ENCODE results near the gene MTA1. TPM values are rescaled to one million over a fixed set of nuclear protein-coding genes. Genes with fewer than 3 reads are reported as not detected.

Gene MTA1
- total RNA-seq, 4 donors from 2014 or later, result 62.9 to 218 (median 108) TPM

DNA sequence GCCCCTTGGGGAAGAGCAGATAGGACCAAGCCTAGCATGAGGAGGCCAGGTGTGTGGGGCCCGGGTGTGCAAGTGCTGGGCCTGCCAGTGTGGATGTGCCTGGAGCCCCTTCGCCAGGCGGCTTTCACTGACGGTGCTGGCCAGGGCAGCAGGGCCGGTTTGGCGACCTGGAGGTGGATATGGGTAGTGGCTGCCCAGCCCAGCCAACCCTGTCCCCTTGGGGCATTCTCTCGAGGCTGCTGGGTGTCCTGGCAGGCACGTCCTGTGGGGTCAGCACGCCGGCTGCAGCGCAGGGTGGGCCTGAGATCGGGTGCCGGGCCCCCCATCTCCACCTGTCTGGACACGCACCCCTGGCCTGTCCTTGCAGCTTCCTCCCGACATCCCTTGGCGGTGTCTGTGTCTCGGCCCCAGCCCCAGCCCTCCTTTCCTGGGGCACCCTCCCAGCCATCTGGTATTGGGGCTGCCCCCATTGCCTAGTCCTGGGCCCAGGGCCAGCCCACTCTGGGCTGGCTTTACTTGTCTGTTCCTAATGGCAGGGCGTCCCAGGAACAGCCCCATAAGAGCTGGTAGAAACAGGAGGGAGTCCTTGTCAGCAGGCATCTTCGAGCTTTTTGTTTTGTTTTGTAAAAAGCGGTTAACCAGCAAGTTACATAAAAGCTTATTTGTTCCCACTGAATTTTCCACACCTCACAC is 47.8 kb downstream of the MTA1 start:
- intact Hi-C loops (cut with DNase I; ENCODE audit: low total_unique reads), result no loop called here
- Histone ChIP-seq H3K27ac (no peak overlapping the region), H3K36me3 (no peaks in the 10 kb centered on the region), H3K4me1 (peaks cover 0 to 8% of the 10 kb centered on the region in 2 donors), H3K9me3 (no peaks in the 10 kb centered on the region), H3K27me3 (no peaks in the 10 kb centered on the region), H3K4me3 (no peak overlapping the region)
- no peak for DNase-seq
- no peak for TF ChIP-seq POLR2A (IDR thresholded peaks at IDR 0.05)
- TF ChIP-seq, protein P1, sequence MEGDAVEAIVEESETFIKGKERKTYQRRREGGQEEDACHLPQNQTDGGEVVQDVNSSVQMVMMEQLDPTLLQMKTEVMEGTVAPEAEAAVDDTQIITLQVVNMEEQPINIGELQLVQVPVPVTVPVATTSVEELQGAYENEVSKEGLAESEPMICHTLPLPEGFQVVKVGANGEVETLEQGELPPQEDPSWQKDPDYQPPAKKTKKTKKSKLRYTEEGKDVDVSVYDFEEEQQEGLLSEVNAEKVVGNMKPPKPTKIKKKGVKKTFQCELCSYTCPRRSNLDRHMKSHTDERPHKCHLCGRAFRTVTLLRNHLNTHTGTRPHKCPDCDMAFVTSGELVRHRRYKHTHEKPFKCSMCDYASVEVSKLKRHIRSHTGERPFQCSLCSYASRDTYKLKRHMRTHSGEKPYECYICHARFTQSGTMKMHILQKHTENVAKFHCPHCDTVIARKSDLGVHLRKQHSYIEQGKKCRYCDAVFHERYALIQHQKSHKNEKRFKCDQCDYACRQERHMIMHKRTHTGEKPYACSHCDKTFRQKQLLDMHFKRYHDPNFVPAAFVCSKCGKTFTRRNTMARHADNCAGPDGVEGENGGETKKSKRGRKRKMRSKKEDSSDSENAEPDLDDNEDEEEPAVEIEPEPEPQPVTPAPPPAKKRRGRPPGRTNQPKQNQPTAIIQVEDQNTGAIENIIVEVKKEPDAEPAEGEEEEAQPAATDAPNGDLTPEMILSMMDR (IDR thresholded peaks at IDR 0.05), result no peak

DNA sequence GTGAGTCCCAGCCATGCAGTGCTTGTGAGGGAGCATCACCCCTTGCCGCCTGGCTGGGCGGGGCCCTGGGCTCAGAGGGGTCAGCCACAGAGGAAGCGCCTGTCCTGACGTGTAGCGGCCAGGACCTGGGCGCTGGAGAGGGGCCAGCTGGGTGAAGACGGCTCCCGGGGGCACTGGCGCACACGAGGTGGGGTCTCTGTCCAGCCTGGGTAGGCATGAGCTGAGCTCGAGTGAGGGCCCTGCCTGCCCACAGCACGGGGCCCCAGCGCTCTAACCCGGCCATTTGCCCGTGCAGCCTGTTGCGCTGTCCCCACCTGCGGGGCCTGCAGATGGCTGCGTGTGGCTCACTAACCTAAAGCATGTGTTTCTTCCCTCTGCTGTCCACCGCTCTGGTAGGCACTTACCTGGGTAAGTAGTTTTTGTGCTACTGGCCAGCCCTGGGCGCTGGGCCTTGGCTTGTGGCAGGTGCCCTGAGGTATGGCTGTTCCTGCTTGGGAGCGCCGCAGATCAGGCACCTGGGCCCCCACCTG is 48.4 kb downstream of the MTA1 start:
- Histone ChIP-seq H3K4me1 (peaks cover 0 to 9% of the 10 kb centered on the region in 2 donors), H3K4me3 (no peak overlapping the region), H3K27me3 (no peaks in the 10 kb centered on the region), H3K9me3 (no peaks in the 10 kb centered on the region), H3K27ac (no peak overlapping the region), H3K36me3 (no peaks in the 10 kb centered on the region)
- no peak for TF ChIP-seq POLR2A (IDR thresholded peaks at IDR 0.05)
- TF ChIP-seq, protein P1 (IDR thresholded peaks at IDR 0.05), result no peak
- intact Hi-C loops (cut with DNase I; ENCODE audit: low total_unique reads), result no loop called here
- DNase-seq, result no peak

DNA sequence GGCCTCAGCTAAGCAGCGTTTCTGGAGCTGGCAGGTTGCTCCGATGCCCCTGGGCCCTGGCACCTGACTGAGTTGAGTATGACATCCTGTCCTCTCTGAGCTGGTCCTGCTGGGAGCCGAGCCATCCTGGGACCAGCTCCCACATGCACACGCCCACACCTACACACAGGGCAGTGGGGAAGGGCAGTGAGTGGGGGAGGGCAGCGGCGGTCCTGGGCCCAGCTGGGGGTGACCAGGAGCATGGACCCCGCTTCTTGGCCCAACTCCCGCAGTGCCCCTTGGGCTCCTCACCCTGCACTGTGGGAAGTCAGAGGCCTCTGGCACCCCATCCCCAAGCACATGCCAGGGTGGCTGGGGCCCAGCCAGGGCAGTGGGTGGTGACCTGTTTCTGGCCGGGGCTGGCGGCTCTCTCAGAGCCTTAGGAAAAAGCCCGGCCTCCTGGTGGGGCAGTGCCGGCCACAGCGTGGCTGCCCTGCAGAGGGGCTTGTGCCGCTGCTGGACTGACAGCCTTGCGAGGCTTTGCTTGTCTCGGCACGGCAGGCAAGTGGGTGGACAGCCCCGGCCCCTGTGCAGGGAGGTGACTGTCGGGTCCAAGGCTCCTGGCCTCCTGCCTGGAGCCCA is 49.1 kb downstream of the MTA1 start:
- no peaks in the 10 kb centered on the region for H3K36me3 ChIP-seq
- no peak overlapping the region for H3K4me3 ChIP-seq
- peaks cover 0 to 16% of the 10 kb centered on the region in 2 donors for H3K4me1 ChIP-seq
- intact Hi-C loops (cut with DNase I; ENCODE audit: low total_unique reads), result no loop called here
- DNase-seq, result no peak
- no peaks in the 10 kb centered on the region for H3K27me3 ChIP-seq
- TF ChIP-seq POLR2A (IDR thresholded peaks at IDR 0.05), result no peak
- no peaks in the 10 kb centered on the region for H3K9me3 ChIP-seq
- H3K27ac ChIP-seq, result peak overlapping the region in 1 of 2 donors; percentile 9

DNA sequence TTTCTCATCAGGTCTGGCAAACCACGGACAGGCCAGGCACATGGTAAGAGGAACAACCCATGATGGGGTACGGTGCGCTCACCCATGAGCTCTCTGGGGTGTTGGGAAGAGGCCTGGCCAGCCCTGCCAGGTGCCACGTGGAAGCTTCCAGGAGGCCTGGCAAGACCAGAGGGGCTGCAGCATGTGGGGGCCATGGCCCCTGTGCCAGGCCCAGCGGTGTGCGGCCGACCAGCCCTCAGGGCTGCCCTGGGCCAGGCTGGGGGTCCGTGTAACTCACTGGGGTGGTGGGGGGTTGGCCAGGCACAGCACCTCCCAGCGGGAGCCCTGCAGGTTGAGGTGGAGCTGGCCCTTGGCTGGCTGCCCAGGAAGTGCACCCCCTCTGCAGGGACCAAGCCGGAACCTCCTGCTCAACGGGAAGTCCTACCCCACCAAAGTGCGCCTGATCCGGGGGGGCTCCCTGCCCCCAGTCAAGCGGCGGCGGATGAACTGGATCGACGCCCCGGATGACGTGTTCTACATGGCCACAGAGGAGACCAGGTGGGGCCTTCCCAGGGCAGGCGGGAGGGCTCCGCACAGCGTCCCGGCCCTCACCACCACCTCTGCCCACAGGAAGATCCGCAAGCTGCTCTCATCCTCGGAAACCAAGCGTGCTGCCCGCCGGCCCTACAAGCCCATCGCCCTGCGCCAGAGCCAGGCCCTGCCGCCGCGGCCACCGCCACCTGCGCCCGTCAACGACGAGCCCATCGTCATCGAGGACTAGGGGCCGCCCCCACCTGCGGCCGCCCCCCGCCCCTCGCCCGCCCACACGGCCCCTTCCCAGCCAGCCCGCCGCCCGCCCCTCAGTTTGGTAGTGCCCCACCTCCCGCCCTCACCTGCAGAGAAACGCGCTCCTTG is 50.1 kb downstream of the MTA1 start:
- H3K4me1 ChIP-seq, result peaks cover 0 to 20% of the 10 kb centered on the region in 2 donors
- no peaks in the 10 kb centered on the region for H3K36me3 ChIP-seq

More for the DNA sequence above, 50.1 kb downstream of the MTA1 start:
- no peak for DNase-seq
- Histone ChIP-seq H3K27ac (no peak overlapping the region), H3K27me3 (no peaks in the 10 kb centered on the region), H3K4me3 (no peak overlapping the region), H3K9me3 (no peaks in the 10 kb centered on the region)
- TF ChIP-seq, protein P1 (IDR thresholded peaks at IDR 0.05), result no peak
- TF ChIP-seq POLR2A (IDR thresholded peaks at IDR 0.05), result no peak
- intact Hi-C loops (cut with DNase I; ENCODE audit: low total_unique reads), result no loop called here

Measured in uterus (tissue), 4 donors.